A673 (cell line): ENCODE results near the gene MYOZ2.

Experiments used
- CTCF ChIP-seq: fragments of 300-800, 200-600 bp; sonication (generic); conservative IDR thresholded peaks from 2 replicates; pipeline ENCODE4 v1.5.1; 2017; ENCODE audit warnings: low read depth, mild to moderate bottlenecking, antibody characterized with exemption, low read length, moderate library complexity, mixed read lengths
- EZH2 ChIP-seq: fragments of 200-600 bp; sonication (generic); IDR thresholded peaks from 2 replicates; pipeline ENCODE4 v1.6.1; 2017; ENCODE audit warnings: borderline replicate concordance, low read depth, mild to moderate bottlenecking, mixed read lengths, antibody characterized with exemption, low read length; ENCODE audit not compliant: poor library complexity, severe bottlenecking

GRCh38 chr4:119233191-119233590 is 97.6 kb downstream of the MYOZ2 start:
- TF ChIP-seq CTCF = no peak
- no peak for TF ChIP-seq EZH2
